A673 (cell line): ENCODE results near the gene SLC12A7. TPM values are rescaled to one million over a fixed set of nuclear protein-coding genes. Genes with fewer than 3 reads are reported as not detected.

Experiments used
- BruUV-seq: library from RNA; stranded (reverse); fragments of 400-500 nt; replicated peaks from 2 replicates; lab custom pipeline; 2021; lab: Mats Ljungman, UMichigan
- CTCF ChIA-PET: fragments of 300-600 bp; sonication (Branson Sonifier 250); formaldehyde crosslinking; loops from one replicate; lab custom pipeline; 2022; ENCODE audit warnings: antibody characterized with exemption; lab: Charles Lee
- POLR2A ChIA-PET: fragments of 300-600 bp; sonication (Branson Sonifier 250); formaldehyde crosslinking; loops from one replicate; lab custom pipeline; 2022; ENCODE audit warnings: antibody characterized with exemption; ENCODE audit not compliant: low non-redundant PET; lab: Charles Lee
- DNase-seq: peaks from one replicate; pipeline ENCODE4 v3.0.0-alpha.2; 2015; ENCODE audit warnings: low spot score
- H3K27ac ChIP-seq: fragments of 200-600 bp; sonication (generic); 2 replicates; pipeline ENCODE4 v1.5.1; 2016; ENCODE audit warnings: mixed run types, low read depth, mild to moderate bottlenecking, mixed read lengths, antibody characterized with exemption, low read length; ENCODE audit not compliant: poor library complexity, severe bottlenecking
- H3K27me3 ChIP-seq: fragments of 200-600 bp; sonication (generic); replicated peaks from 2 replicates; pipeline ENCODE4 v1.6.1; 2017; ENCODE audit warnings: mixed run types, low read depth, mild to moderate bottlenecking, mixed read lengths, antibody characterized with exemption, low read length; ENCODE audit not compliant: insufficient read depth, poor library complexity
- H3K36me3 ChIP-seq: fragments of 200-600 bp; sonication (generic); 2 replicates; pipeline ENCODE4 v1.6.1; 2016; ENCODE audit warnings: mixed run types, mild to moderate bottlenecking, mixed read lengths, antibody characterized with exemption, low read length; ENCODE audit not compliant: insufficient read depth, poor library complexity, severe bottlenecking
- H3K4me1 ChIP-seq: fragments of 200-600 bp; sonication (generic); 2 replicates; pipeline ENCODE4 v1.6.1; 2017; ENCODE audit warnings: mixed run types, mild to moderate bottlenecking, mixed read lengths, antibody characterized with exemption, low read length; ENCODE audit not compliant: insufficient read depth, poor library complexity, severe bottlenecking
- H3K4me3 ChIP-seq: fragments of 200-600 bp; sonication (generic); 2 replicates; pipeline ENCODE4 v1.5.1; 2016; ENCODE audit warnings: low read depth, mixed run types, mild to moderate bottlenecking, mixed read lengths, low read length; ENCODE audit not compliant: poor library complexity, severe bottlenecking
- H3K9me3 ChIP-seq: fragments of 200-600 bp; sonication (generic); 2 replicates; pipeline ENCODE4 v1.6.1; 2016; ENCODE audit warnings: mixed run types, low read depth, mild to moderate bottlenecking, mixed read lengths, antibody characterized with exemption, low read length; ENCODE audit not compliant: poor library complexity, severe bottlenecking
- EZH2 ChIP-seq: fragments of 200-600 bp; sonication (generic); IDR thresholded peaks from 2 replicates; pipeline ENCODE4 v1.6.1; 2017; ENCODE audit warnings: borderline replicate concordance, low read depth, mild to moderate bottlenecking, mixed read lengths, antibody characterized with exemption, low read length; ENCODE audit not compliant: poor library complexity, severe bottlenecking
- intact Hi-C: fragments of 100-400 bp; cut with micrococcal nuclease; formaldehyde crosslinking; loops from one replicate; pipeline ENCODE4 v1.10.0; 2022; ENCODE audit not compliant: unreplicated experiment
- total RNA-seq: library from RNA; stranded (reverse); gene quantifications from 2 replicates; pipeline ENCODE4 v1.2.3, GENCODE V29; 2021
- TF ChIP-seq, protein P1 (sequence below): fragments of 300-800, 200-600 bp; sonication (generic); conservative IDR thresholded peaks from 2 replicates; pipeline ENCODE4 v1.5.1; 2017; ENCODE audit warnings: low read depth, mild to moderate bottlenecking, antibody characterized with exemption, low read length, moderate library complexity, mixed read lengths

The SLC12A7 gene
- total RNA-seq, 1 experiment from 2014 or later, result 45.2 TPM

GRCh38 chr5:1075931-1076330 is 35.9 kb downstream of the SLC12A7 start:
- Histone ChIP-seq H3K4me1 (no peaks in the 10 kb centered on the region), H3K9me3 (no peaks in the 10 kb centered on the region), H3K27me3 (no peaks in the 10 kb centered on the region), H3K27ac (no peak overlapping the region), H3K36me3 (peaks cover 3% of the 10 kb centered on the region), H3K4me3 (no peak overlapping the region)
- ChIA-PET CTCF (no interaction called here), POLR2A (no interaction called here)
- intact Hi-C loops, result no loop called here
- TF ChIP-seq, protein P1, sequence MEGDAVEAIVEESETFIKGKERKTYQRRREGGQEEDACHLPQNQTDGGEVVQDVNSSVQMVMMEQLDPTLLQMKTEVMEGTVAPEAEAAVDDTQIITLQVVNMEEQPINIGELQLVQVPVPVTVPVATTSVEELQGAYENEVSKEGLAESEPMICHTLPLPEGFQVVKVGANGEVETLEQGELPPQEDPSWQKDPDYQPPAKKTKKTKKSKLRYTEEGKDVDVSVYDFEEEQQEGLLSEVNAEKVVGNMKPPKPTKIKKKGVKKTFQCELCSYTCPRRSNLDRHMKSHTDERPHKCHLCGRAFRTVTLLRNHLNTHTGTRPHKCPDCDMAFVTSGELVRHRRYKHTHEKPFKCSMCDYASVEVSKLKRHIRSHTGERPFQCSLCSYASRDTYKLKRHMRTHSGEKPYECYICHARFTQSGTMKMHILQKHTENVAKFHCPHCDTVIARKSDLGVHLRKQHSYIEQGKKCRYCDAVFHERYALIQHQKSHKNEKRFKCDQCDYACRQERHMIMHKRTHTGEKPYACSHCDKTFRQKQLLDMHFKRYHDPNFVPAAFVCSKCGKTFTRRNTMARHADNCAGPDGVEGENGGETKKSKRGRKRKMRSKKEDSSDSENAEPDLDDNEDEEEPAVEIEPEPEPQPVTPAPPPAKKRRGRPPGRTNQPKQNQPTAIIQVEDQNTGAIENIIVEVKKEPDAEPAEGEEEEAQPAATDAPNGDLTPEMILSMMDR, result no peak
- no peak for TF ChIP-seq EZH2
- DNase-seq, result no peak
- no TSS peak for BruUV-seq

- Histone ChIP-seq H3K9me3 (no peaks in the 10 kb centered on the region), H3K27me3 (no peaks in the 10 kb centered on the region), H3K4me1 (no peaks in the 10 kb centered on the region), H3K36me3 (peaks cover 3% of the 10 kb centered on the region), H3K4me3 (no peak overlapping the region), H3K27ac (no peak overlapping the region)
- DNase-seq, result no peak
- intact Hi-C loops, result no loop called here
- BruUV-seq, result no TSS peak
- ChIA-PET POLR2A (no interaction called here), CTCF (no interaction called here)
- no peak for TF ChIP-seq EZH2
- TF ChIP-seq, protein P1, result no peak
Measured at GRCh38 chr5:1075555-1075881, 36.3 kb downstream of the SLC12A7 start.

- TF ChIP-seq, protein P1, result no peak
- no peak for TF ChIP-seq EZH2
- no peaks in the 10 kb centered on the region for H3K4me1 ChIP-seq
- no peak overlapping the region for H3K4me3 ChIP-seq
- POLR2A ChIA-PET, result no interaction called here
- no peaks in the 10 kb centered on the region for H3K9me3 ChIP-seq
- DNase-seq, result no peak
- intact Hi-C loops, result no loop called here
- H3K27ac ChIP-seq, result no peak overlapping the region
- H3K27me3 ChIP-seq, result no peaks in the 10 kb centered on the region
- peaks cover 3% of the 10 kb centered on the region for H3K36me3 ChIP-seq
- no TSS peak for BruUV-seq
- CTCF ChIA-PET, result no interaction called here
Measured at GRCh38 chr5:1074816-1075554, 36.9 kb downstream of the SLC12A7 start.
